ENCODE data around the gene PPT2. TPM values are rescaled to one million over a fixed set of nuclear protein-coding genes. Genes with fewer than 3 reads are reported as not detected.
A peak's percentile ranks its signal among the peaks of the same experiment; 100 is the strongest.

Gene PPT2
- total RNA-seq, 1 experiment from 2014 or later: 38.2 TPM

- POLR2A ChIA-PET (ENCODE audit: unreplicated experiment): interaction anchor here (0.6 to 1.1 kb wide), 7 partner anchors 22 to 842 kb away, joined by 4 to 21 read pairs (median 5); no protein-coding TSS in a partner anchor
- intact Hi-C loops (cut with micrococcal nuclease; ENCODE audit: unreplicated experiment): loop anchor here (1.0 to 5.0 kb wide), 4 partner anchors 15 to 68 kb away; partner anchors contain the start of gene PPT2
These were observed 24.4 kb upstream of the PPT2 start for GRCh38 chr6:32129297-32130088.

DNA sequence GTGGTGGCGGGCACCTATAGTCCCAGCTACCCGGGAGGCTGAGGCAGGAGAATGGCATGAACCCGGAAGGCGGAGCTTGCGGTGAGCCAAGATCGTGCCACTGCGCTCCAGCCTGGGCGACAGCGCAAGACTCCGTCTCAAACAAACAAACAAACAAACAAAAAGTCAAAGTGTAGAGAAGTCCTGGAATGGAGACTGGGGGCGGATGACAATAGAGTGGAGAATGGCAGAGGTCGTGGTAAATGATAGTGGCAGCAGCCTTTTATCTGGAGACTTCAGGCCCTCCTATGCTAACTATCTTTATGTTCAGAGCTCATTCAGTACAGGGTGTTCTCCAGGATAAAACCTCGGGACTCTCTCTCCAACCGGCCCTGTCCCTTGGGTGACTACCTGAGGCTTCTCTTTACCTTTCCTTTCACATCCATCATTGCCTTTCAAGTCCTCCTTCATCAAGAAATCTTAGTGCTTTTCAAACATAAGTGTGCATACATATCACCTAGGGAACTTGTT lies 22.4 kb upstream of the PPT2 start:
- H3K79me2 ChIP-seq (ENCODE audit: low read depth): peaks cover 33% of the 10 kb centered on the region
- ChIA-PET POLR2A (ENCODE audit: unreplicated experiment) (no interaction called here), CTCF (no interaction called here)
- no peak overlapping the region for H3K4me3 ChIP-seq
- no TSS peak for BruUV-seq (replicated peaks)
- no peaks in the 10 kb centered on the region for H3K9me3 ChIP-seq (ENCODE audit: insufficient read depth, low read depth)
- no peak overlapping the region for H2AFZ ChIP-seq
- no peak for DNase-seq
- no peaks in the 10 kb centered on the region for H3K27me3 ChIP-seq (ENCODE audit: insufficient read depth, low read depth)
- no peaks in the 10 kb centered on the region for H4K20me1 ChIP-seq (ENCODE audit: insufficient read depth)
- intact Hi-C loops (cut with micrococcal nuclease; ENCODE audit: unreplicated experiment): loop anchor here (5.0 kb wide), 1 partner anchor 66 kb away; no protein-coding TSS in a partner anchor
- H3K4me1 ChIP-seq (replicated peaks; ENCODE audit: insufficient read depth): peaks cover 29% of the 10 kb centered on the region
- H3F3A ChIP-seq (ENCODE audit: insufficient read depth, low read depth): peaks cover 21% of the 10 kb centered on the region
- no peak for TF ChIP-seq EZH2 (IDR thresholded peaks at IDR 0.05; ENCODE audit: low read depth)
- no peak for TF ChIP-seq CTCF (conservative IDR thresholded peaks at IDR 0.05)
- no peaks in the 10 kb centered on the region for H3K9me2 ChIP-seq (ENCODE audit: insufficient read depth)
- H3K27ac ChIP-seq: no peak overlapping the region
- H3K4me2 ChIP-seq: no peak overlapping the region
- H3K36me3 ChIP-seq (ENCODE audit: low read depth): 0 out of 2 replicates have a peak, but pooled peaks cover 2% of the 10 kb centered on the region

More at GRCh38 chr6:32129297-32130088, 24.4 kb upstream of the PPT2 start:
- TF ChIP-seq EZH2 (IDR thresholded peaks at IDR 0.05; ENCODE audit: low read depth): no peak
- TF ChIP-seq CTCF (conservative IDR thresholded peaks at IDR 0.05): no peak
- H3K27ac ChIP-seq: peak overlapping the region; percentile 35
- H3K36me3 ChIP-seq (ENCODE audit: low read depth): peaks cover 7% of the 10 kb centered on the region; the same call in 1 of the 2 replicates
- no peaks in the 10 kb centered on the region for H3K9me3 ChIP-seq (ENCODE audit: insufficient read depth, low read depth)
- peak overlapping the region; percentile 74 for H3K4me3 ChIP-seq
- peaks cover 29% of the 10 kb centered on the region for H3K4me1 ChIP-seq (replicated peaks; ENCODE audit: insufficient read depth)
- H3K79me2 ChIP-seq (ENCODE audit: low read depth): peaks cover 43% of the 10 kb centered on the region
- no peaks in the 10 kb centered on the region for H4K20me1 ChIP-seq (ENCODE audit: insufficient read depth)
- peak overlapping the region; percentile 81 for H3K4me2 ChIP-seq
- BruUV-seq (replicated peaks): TSS peak; percentile 60
- H2AFZ ChIP-seq: peak overlapping the region; percentile 82
- CTCF ChIA-PET: interaction anchor here (0.6 to 0.8 kb wide), 4 partner anchors 11 to 588 kb away, joined by 3 to 4 read pairs (median 4); partner anchors contain the start of genes DDX39B and PBX2
- no peaks in the 10 kb centered on the region for H3K9me2 ChIP-seq (ENCODE audit: insufficient read depth)
- no peaks in the 10 kb centered on the region for H3K27me3 ChIP-seq (ENCODE audit: insufficient read depth, low read depth)
- DNase-seq: no peak
- peaks cover 21% of the 10 kb centered on the region for H3F3A ChIP-seq (ENCODE audit: insufficient read depth, low read depth)

DNA sequence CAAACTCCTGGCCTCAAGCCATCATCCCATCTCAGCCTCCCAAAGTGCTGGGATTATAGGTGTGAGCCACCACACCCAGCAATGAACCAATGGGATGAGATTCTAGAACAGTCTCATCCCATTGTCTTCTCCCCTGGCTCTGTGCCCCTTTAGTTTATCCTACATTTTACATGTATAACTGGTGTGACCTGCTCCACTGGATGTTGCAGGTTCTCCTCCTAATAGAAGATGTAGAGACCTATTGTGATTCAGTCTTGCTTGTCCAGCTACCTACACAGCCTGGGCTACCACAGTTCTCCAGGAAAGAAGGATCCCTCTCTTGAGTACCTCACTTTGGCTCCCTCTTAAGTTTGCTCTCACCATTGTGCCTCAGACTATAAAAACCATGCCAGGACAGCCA lies 21.8 kb upstream of the PPT2 start:
- TF ChIP-seq EZH2 (IDR thresholded peaks at IDR 0.05; ENCODE audit: low read depth) (no peak), CTCF (conservative IDR thresholded peaks at IDR 0.05) (no peak)
- no peak for DNase-seq
- H3K36me3 ChIP-seq (ENCODE audit: low read depth): no peaks in the 10 kb centered on the region
- H3K9me3 ChIP-seq (ENCODE audit: insufficient read depth, low read depth): no peaks in the 10 kb centered on the region
- H3K4me2 ChIP-seq: 0 out of 2 replicates have a peak overlapping the region, but pooled peaks have one; percentile 13
- H3K4me3 ChIP-seq: no peak overlapping the region
- no peak overlapping the region for H3K27ac ChIP-seq
- no peaks in the 10 kb centered on the region for H4K20me1 ChIP-seq (ENCODE audit: insufficient read depth)
- H3K27me3 ChIP-seq (ENCODE audit: insufficient read depth, low read depth): no peaks in the 10 kb centered on the region
- no TSS peak for BruUV-seq (replicated peaks)
- H3F3A ChIP-seq (ENCODE audit: insufficient read depth, low read depth): peaks cover 21% of the 10 kb centered on the region
- CTCF ChIA-PET: no interaction called here
- H3K4me1 ChIP-seq (replicated peaks; ENCODE audit: insufficient read depth): peaks cover 22% of the 10 kb centered on the region
- no peak overlapping the region for H2AFZ ChIP-seq
- H3K79me2 ChIP-seq (ENCODE audit: low read depth): peaks cover 27% of the 10 kb centered on the region
- no peaks in the 10 kb centered on the region for H3K9me2 ChIP-seq (ENCODE audit: insufficient read depth)
- intact Hi-C loops (cut with micrococcal nuclease; ENCODE audit: unreplicated experiment): loop anchor here (5.0 kb wide), 1 partner anchor 65 kb away; no protein-coding TSS in a partner anchor
- POLR2A ChIA-PET (ENCODE audit: unreplicated experiment): no interaction called here

Data from PC-9 (cell line).